Large intestine (tissue), 3 donors: ENCODE measurements around the gene KLHL6. TPM values are rescaled to one million over a fixed set of nuclear protein-coding genes. Genes with fewer than 3 reads are reported as not detected.
"Not testable (repeated sequence)": the region's sequence is repeated elsewhere in the genome, so short reads cannot be mapped to it uniquely, and the experiment has no call there.

Experiments
- DNase-seq, 2 donors: peaks; one replicate each; pipeline versions ENCODE4 v3.0.0 to v3.0.0-alpha.2; 2013
- H3K27ac ChIP-seq: one replicate; pipeline ENCODE4 v1.5.1; 2013; ENCODE audit warnings: low read length
- H3K27me3 ChIP-seq: 2 replicates; pipeline ENCODE4 v1.6.1; 2013; ENCODE audit warnings: low read length; ENCODE audit not compliant: control insufficient read depth, insufficient read depth
- H3K36me3 ChIP-seq: 2 replicates; pipeline ENCODE4 v1.6.1; 2013; ENCODE audit warnings: low read length; ENCODE audit not compliant: control insufficient read depth, insufficient read depth
- H3K4me1 ChIP-seq: one replicate; pipeline ENCODE4 v1.6.1; 2013; ENCODE audit warnings: low read length; ENCODE audit not compliant: control insufficient read depth, insufficient read depth
- H3K4me3 ChIP-seq: one replicate; pipeline ENCODE4 v1.5.1; 2013; ENCODE audit warnings: low read length
- H3K9me3 ChIP-seq: one replicate; pipeline ENCODE4 v1.6.1; 2013; ENCODE audit warnings: mild to moderate bottlenecking, low read depth, low read length, moderate library complexity; ENCODE audit not compliant: control insufficient read depth
- WGBS: methylation state at CpG from one replicate; pipeline ENCODE4 v1.1.5; 2013; ENCODE audit warnings: low lambda C conversion rate; ENCODE audit not compliant: insufficient coverage; 5-methylcytosine and 5-hydroxymethylcytosine counted together
- polyA plus RNA-seq: library from polyadenylated mRNA; unstranded; fragments of 120-200 nt; gene quantifications from one replicate; pipeline ENCODE4 v1.2.1, GENCODE V29; 2013

The KLHL6 gene
- polyA plus RNA-seq, 1 donor: 2.5 TPM

DNA sequence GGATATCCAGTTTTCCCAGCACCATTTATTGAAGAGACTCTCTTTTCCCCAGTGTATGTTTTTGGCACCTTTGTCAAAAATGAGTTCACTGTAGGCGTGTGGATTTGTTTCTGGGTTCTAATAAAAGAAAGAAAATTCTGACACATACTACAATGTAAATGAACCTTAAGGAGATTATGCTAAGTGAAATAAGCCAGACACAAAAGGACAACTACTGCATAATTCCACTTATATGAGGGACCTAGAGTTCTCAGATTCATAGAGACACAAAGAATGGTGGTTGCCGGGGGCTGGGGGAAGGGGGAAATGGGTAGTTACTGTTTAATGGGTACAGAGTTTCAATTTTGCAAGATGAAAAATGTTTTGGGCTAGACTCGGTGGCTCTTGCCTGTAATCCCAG lies 14.7 kb upstream of the KLHL6 start:
- not testable (repeated sequence) for H3K27ac ChIP-seq, H3K4me3 ChIP-seq, H3K27me3 ChIP-seq, H3K4me1 ChIP-seq, DNase-seq, H3K36me3 ChIP-seq, H3K9me3 ChIP-seq
- WGBS: no CpG with 5 or more reads among the region's 3 CpGs

DNA sequence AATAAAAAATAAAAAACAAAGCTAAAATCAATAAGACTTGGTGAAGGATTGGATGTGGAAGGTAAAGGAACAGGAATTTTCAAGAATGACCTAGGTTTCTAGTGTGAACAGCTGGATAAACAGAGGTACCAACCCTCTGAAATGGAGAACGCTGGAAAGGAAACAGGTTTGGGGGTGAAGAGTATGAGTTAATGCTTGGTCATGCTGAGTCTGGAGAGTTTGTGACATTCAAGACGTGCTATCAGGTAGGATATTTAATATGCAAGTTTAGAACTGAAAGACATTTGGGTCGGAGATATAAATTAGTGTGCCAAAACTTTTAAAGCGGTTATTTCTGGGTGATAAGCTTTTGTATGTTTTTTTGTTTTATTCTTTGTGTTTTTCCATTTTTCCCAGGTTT lies 11.4 kb upstream of the KLHL6 start:
- Histone ChIP-seq H3K9me3 (no peaks in the 10 kb centered on the region), H3K27ac (no peak overlapping the region), H3K27me3 (no peaks in the 10 kb centered on the region), H3K4me3 (no peak overlapping the region), H3K4me1 (no peaks in the 10 kb centered on the region), H3K36me3 (no peaks in the 10 kb centered on the region)
- DNase-seq: no peak
- WGBS: 93% methylated on average over 3 of the region's 4 CpGs

DNA sequence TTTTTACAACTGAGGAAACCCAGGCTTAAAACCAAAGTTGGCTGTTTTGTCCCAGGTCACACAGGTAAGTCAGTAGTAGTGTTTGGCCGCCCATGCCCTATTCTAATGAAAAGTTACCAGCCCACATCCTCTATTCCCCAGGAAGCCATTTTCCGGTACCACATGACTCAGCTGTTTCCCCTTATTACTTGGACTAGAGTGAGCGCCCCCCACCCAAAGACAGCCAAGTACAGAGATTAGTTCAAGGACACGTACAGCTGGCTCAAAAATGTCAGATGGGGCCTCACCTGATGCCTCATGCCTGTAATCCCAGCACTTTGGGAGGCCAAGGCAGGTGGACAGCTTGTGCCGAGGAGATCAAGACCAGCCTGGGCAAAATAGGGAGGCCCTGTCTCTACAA lies 8.5 kb upstream of the KLHL6 start:
- Histone ChIP-seq H3K4me3 (no peak overlapping the region), H3K4me1 (no peaks in the 10 kb centered on the region), H3K36me3 (no peaks in the 10 kb centered on the region), H3K27ac (no peak overlapping the region), H3K9me3 (no peaks in the 10 kb centered on the region), H3K27me3 (no peaks in the 10 kb centered on the region)
- WGBS: no CpG with 5 or more reads among the region's 5 CpGs
- DNase-seq: no peak

DNA sequence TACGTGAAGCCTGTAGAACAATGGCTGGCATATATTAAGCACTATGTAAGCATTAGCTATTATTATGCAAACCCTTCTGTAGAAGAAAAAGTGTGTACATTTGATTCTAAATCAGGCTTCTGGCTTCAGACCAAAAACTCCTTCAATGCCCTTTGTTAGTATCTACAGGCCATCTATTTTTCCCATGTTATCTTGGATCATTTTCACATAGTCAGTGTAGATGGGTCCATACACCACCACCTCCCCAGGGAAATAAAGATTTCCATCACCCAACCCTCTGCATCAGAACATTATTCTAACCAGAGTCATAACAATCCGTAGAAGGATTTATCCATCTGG lies 8.0 kb upstream of the KLHL6 start:
- H3K36me3 ChIP-seq: no peaks in the 10 kb centered on the region
- no peak overlapping the region for H3K27ac ChIP-seq
- H3K9me3 ChIP-seq: no peaks in the 10 kb centered on the region
- WGBS: 83% methylated on average over 2 of the region's 2 CpGs
- DNase-seq: no peak
- H3K4me1 ChIP-seq: no peaks in the 10 kb centered on the region
- no peak overlapping the region for H3K4me3 ChIP-seq
- no peaks in the 10 kb centered on the region for H3K27me3 ChIP-seq

DNA sequence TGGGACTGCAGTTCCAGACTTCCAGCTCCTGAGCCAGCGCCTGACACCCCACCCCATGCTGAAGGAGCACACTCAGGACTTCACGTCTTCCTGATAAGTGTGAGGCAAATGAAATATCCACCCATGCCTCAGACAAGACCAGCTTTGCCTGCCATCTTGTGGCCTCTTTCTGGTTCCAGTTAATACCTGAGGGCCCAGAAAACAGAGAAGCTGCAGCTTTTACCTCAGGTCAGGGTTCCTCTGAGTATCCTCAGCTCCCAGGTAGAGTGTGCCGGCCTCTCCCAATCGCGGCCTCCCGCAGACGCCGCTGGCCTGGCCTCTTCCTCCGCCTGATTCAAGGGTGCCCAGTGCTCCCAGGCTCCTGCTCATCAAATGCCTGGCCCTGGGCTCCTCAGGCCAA lies 5.1 kb upstream of the KLHL6 start:
- WGBS: no CpG with 5 or more reads among the region's 9 CpGs
- DNase-seq: peak; percentile 65 to 69

DNA sequence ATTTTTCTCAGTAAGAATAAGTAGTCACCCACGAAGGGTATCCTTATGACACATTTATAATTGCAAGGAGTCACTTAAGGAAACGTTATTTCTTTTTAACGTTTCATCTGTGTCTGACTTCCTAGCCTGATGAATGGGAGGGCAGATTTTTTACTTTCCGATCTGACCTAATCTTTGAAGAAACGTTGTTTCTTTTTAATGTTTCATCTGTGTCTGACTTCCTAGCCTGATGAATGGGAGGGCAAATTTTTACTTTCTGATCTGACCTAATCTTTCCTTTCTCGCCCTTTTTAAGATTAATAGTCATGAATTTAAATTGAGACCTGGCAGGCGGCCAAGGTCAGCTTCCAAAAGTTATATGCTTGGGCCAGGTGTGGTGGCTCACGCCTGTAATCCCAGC lies 3.0 kb upstream of the KLHL6 start:
- Histone ChIP-seq H3K9me3 (no peaks in the 10 kb centered on the region), H3K4me1 (peaks cover 6% of the 10 kb centered on the region), H3K4me3 (no peak overlapping the region), H3K36me3 (no peaks in the 10 kb centered on the region), H3K27ac (no peak overlapping the region), H3K27me3 (no peaks in the 10 kb centered on the region)
- 91% methylated on average over 5 of the region's 8 CpGs for WGBS
- DNase-seq: no peak

More for the DNA sequence above, 5.1 kb upstream of the KLHL6 start:
- H3K27ac ChIP-seq: no peak overlapping the region
- no peak overlapping the region for H3K4me3 ChIP-seq
- H3K27me3 ChIP-seq: no peaks in the 10 kb centered on the region
- no peaks in the 10 kb centered on the region for H3K4me1 ChIP-seq
- H3K9me3 ChIP-seq: no peaks in the 10 kb centered on the region
- no peaks in the 10 kb centered on the region for H3K36me3 ChIP-seq

DNA sequence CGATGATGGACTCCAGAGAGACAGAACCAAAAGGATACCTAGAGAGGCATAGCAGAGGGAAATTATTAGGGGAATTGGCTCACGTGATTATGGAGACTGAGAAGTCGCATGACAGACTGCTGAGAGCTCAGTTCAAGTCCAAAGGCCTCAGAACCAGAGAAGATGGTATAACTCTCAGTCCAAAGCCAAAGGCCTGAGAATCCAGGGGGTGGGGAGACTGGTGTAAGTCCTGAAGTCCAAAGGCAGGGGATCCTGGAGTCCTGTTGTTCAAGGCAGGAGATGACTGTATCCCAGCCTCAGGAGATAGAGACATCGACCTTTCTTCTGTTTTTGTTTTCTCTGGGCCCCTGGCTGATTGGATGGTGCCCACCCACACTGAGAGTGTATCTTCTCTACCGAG lies 1.2 kb upstream of the KLHL6 start:
- Histone ChIP-seq H3K36me3 (no peaks in the 10 kb centered on the region), H3K9me3 (no peaks in the 10 kb centered on the region), H3K4me1 (peaks cover 22% of the 10 kb centered on the region), H3K4me3 (no peak overlapping the region), H3K27ac (peak overlapping the region; percentile 6), H3K27me3 (no peaks in the 10 kb centered on the region)
- DNase-seq: peak; percentile 59 to 75
- WGBS: no CpG with 5 or more reads among the region's 5 CpGs

DNA sequence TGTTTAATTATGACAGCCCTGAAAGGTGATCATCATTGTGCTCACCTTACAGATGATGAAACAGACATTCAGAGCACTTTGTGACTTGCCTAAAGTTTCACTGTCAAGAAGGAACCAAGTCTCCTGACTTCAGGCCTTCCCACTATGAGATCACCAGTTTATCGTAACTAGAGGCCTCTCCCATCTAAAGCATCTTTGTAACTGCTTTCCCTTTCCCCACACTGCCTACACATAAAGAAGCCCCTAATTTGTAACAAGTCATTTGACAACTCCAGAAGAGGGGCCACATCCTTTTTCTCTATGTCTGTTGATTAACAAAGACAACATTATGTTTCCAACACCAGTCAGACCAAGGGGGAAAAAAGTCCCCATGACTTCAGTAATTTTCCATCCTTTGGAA lies 1.1 kb downstream of the KLHL6 start:
- H3K4me1 ChIP-seq: peaks cover 22% of the 10 kb centered on the region
- peak overlapping the region; percentile 87 for H3K27ac ChIP-seq
- H3K36me3 ChIP-seq: no peaks in the 10 kb centered on the region
- WGBS: no CpG with 5 or more reads among the region's 1 CpG
- no peaks in the 10 kb centered on the region for H3K27me3 ChIP-seq
- H3K9me3 ChIP-seq: no peaks in the 10 kb centered on the region
- DNase-seq: peak; percentile 56 to 75
- H3K4me3 ChIP-seq: no peak overlapping the region

DNA sequence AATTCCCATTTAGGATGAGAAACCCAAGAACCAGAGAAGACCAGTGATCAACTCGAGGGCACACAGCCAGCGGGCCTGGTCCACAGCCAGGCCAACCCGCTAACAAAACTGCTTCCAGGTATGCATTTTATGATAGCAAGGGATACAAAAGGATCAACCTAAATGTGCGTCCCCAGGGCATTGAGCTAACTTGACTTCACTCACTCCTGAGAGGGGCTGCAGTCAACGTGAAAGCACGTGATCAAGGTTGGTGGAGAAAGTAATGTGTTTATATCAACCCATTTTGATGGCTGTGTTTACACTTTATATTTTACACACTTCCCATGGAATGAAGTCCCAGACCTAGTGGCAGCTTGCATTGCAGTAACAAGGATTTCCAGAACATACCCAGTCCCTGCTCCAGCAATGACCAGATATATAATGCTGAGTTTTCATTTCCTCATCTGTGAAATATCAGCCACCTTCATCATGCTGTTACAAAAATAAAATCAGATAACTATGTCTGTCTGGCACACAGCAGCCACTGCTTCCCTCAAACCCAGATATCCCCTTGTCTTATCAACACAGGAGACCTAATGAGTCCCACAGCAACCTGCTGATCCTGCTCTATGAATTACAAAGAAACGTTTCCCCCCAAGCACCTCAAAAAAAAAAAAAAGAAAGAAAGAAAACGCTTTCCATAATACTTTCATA lies 2.0 kb downstream of the KLHL6 start:
- no peaks in the 10 kb centered on the region for H3K9me3 ChIP-seq
- H3K27ac ChIP-seq: peak overlapping the region; percentile 87
- DNase-seq: peak in 1 of 2 donors; percentile 33
- WGBS: no CpG with 5 or more reads among the region's 8 CpGs
- H3K27me3 ChIP-seq: no peaks in the 10 kb centered on the region
- no peak overlapping the region for H3K4me3 ChIP-seq
- no peaks in the 10 kb centered on the region for H3K36me3 ChIP-seq
- peaks cover 27% of the 10 kb centered on the region for H3K4me1 ChIP-seq

DNA sequence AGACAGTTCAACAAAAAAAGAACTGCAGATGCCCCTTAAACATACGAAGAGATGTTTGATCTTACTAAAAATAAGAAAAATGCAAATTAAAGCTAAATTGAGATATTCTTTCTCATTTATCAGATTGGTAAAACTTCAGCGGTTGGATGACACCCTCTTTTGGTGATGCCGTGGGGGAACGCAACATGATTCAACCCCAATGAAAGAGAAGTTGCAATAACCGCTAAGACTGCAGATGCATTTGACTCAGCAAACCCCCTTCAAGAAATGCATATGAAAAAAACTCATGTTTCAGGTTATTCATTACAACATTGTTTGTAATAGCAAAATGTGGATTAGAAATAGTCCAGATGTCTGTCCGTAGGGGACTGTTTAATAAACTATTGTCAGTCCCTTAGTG lies 3.6 kb downstream of the KLHL6 start:
- DNase-seq: no peak
- Histone ChIP-seq H3K36me3 (no peaks in the 10 kb centered on the region), H3K4me1 (peaks cover 35% of the 10 kb centered on the region), H3K27ac (peak overlapping the region; percentile 87), H3K9me3 (no peaks in the 10 kb centered on the region), H3K27me3 (no peaks in the 10 kb centered on the region), H3K4me3 (no peak overlapping the region)
- 80% methylated on average over 4 of the region's 6 CpGs for WGBS

DNA sequence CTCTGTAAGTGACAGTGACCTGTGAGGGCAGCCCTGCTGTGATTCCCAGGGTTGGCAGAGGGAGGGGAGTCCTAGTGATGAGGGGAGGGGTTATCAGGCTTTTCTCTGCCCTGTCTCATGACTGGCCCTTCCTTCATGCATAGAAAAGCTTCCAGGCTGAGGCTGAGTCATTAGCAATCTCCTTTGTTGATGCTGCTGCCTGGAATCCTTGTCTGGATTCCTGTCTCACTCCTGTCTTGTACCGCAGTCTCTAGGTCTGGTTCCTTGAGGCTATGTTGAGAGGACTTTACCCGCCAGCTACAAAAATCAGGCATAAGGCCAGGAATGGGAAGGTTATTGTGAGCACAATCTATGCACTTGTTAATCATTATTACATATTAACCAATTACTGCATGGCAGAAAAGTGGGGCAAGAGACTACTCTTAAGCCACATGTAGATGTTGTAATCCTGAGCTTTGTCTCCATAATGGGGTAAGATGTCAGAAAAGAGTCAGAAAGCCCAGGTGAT lies 7.2 kb downstream of the KLHL6 start:
- peak; percentile 95 to 99 for DNase-seq
- Histone ChIP-seq H3K36me3 (no peaks in the 10 kb centered on the region), H3K27ac (peak overlapping the region; percentile 89), H3K4me3 (no peak overlapping the region), H3K27me3 (no peaks in the 10 kb centered on the region), H3K9me3 (no peaks in the 10 kb centered on the region), H3K4me1 (peaks cover 35% of the 10 kb centered on the region)
- WGBS: no CpG with 5 or more reads among the region's 2 CpGs
